Neural progenitor cell (in vitro differentiated cells): ENCODE results near the gene HSD17B14. TPM values are rescaled to one million over a fixed set of nuclear protein-coding genes. Genes with fewer than 3 reads are reported as not detected.

Experiments
- DNase-seq: peaks from one replicate; pipeline ENCODE4 v3.0.0-alpha.2; 2016; ENCODE audit warnings: low spot score
- H2AFZ ChIP-seq: fragments of 200-600 bp; sonication (generic); replicated peaks from 2 replicates; pipeline ENCODE4 v1.6.1; 2016; ENCODE audit warnings: antibody characterized with exemption
- H3F3A ChIP-seq: fragments of 200-600 bp; sonication (generic); 2 replicates; pipeline ENCODE4 v1.6.1; 2016; ENCODE audit warnings: antibody characterized with exemption, low read depth
- H3K27ac ChIP-seq: fragments of 200-600 bp; sonication (generic); 2 replicates; pipeline ENCODE4 v1.5.1; 2016; ENCODE audit warnings: mild to moderate bottlenecking
- H3K27me3 ChIP-seq: fragments of 200-600 bp; sonication (generic); 2 replicates; pipeline ENCODE4 v1.6.1; 2016; ENCODE audit warnings: mild to moderate bottlenecking, moderate library complexity
- H3K36me3 ChIP-seq: fragments of 200-600 bp; sonication (generic); 2 replicates; pipeline ENCODE4 v1.5.1; 2016
- H3K4me1 ChIP-seq: fragments of 200-600 bp; sonication (generic); 2 replicates; pipeline ENCODE4 v1.6.1; 2016; ENCODE audit warnings: mixed run types
- H3K4me2 ChIP-seq: fragments of 200-600 bp; sonication (generic); 2 replicates; pipeline ENCODE4 v1.6.1; 2016
- H3K4me3 ChIP-seq: fragments of 200-600 bp; sonication (generic); 2 replicates; pipeline ENCODE4 v1.5.1; 2016
- H3K79me2 ChIP-seq: fragments of 200-600 bp; sonication (generic); 2 replicates; pipeline ENCODE4 v1.6.1; 2016; ENCODE audit warnings: low read depth
- H3K9ac ChIP-seq: fragments of 200-600 bp; sonication (generic); 2 replicates; pipeline ENCODE4 v1.6.1; 2016
- H3K9me3 ChIP-seq: fragments of 200-600 bp; sonication (generic); 2 replicates; pipeline ENCODE4 v1.5.1; 2016; ENCODE audit warnings: low read depth
- H4K20me1 ChIP-seq: fragments of 200-600 bp; sonication (generic); 2 replicates; pipeline ENCODE4 v1.6.1; 2016; ENCODE audit warnings: low read depth
- H3K27ac Mint-ChIP-seq: 3 replicates; pipeline ENCODE4 v1.8.0; 2021; ENCODE audit warnings: mixed read lengths
- H3K27me3 Mint-ChIP-seq: 2 replicates; pipeline ENCODE4 v1.8.0; 2022; ENCODE audit warnings: low read depth, mild to moderate bottlenecking, inconsistent platforms, moderate library complexity, mixed read lengths; ENCODE audit not compliant: insufficient read depth
- H3K36me3 Mint-ChIP-seq: 3 replicates; pipeline ENCODE4 v1.8.0; 2021; ENCODE audit warnings: mixed read lengths
- H3K4me1 Mint-ChIP-seq: 3 replicates; pipeline ENCODE4 v1.8.0; 2021; ENCODE audit warnings: mixed read lengths
- H3K4me3 Mint-ChIP-seq: 3 replicates; pipeline ENCODE4 v1.8.0; 2021; ENCODE audit warnings: mild to moderate bottlenecking, moderate library complexity, mixed read lengths
- H3K9me3 Mint-ChIP-seq: 3 replicates; pipeline ENCODE4 v1.8.0; 2020; ENCODE audit warnings: mixed read lengths
- EZH2 ChIP-seq: fragments of 200-600 bp; sonication (generic); IDR thresholded peaks from 2 replicates; pipeline ENCODE4 v1.6.1; 2017; ENCODE audit warnings: antibody characterized with exemption, mild to moderate bottlenecking, moderate library complexity
- EZH2phosphoT487 ChIP-seq: fragments of 200-600 bp; sonication (generic); IDR thresholded peaks from 2 replicates; pipeline ENCODE4 v1.6.1; 2017; ENCODE audit warnings: antibody characterized with exemption
- total RNA-seq: library from RNA; depleted of rRNA; stranded (reverse); fragments of >200 nt; gene quantifications from 2 replicates; pipeline ENCODE4 v1.2.3, GENCODE V29; 2015; ENCODE audit warnings: low replicate concordance
- TF ChIP-seq, protein P1 (sequence below): fragments of 200-600 bp; sonication (generic); IDR thresholded peaks from 2 replicates; pipeline ENCODE4 v1.5.1; 2017; ENCODE audit warnings: antibody characterized with exemption, mild to moderate bottlenecking

Gene HSD17B14
- total RNA-seq, 1 donor from 2014 or later = 11.2 TPM

- Histone ChIP-seq H2AFZ (no peak overlapping the region), H4K20me1 (no peaks in the 10 kb centered on the region)
Measured at GRCh38 chr19:48842789-48843162, 6.5 kb upstream of the HSD17B14 start.

DNA sequence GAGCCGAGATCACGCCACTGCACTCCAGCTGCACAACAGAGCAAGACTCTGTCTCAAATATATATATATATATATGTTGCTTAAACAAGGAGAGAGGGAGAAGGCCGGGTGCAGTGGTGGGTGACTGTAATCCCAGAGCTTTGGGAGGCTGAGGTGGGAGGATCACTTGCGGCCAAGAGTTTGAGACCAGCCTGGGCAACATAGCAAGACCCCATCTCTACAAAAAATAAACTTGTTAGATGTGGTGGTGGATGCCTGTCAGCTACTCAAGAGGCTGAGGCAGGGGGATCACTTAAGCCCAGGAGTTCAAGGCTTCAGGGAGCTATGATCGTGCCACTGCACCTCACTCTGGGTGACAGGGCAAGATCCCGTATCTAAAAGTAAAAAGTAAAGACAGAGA lies 5.3 kb upstream of the HSD17B14 start:
- H3K27me3 Mint-ChIP-seq = peaks cover 2% of the 10 kb centered on the region
- DNase-seq = no peak
- H3K9me3 Mint-ChIP-seq = no peaks in the 10 kb centered on the region

More at GRCh38 chr19:48842789-48843162, 6.5 kb upstream of the HSD17B14 start:
- H3K4me3 ChIP-seq = no peak overlapping the region
- peaks cover 12% of the 10 kb centered on the region for H3K4me1 Mint-ChIP-seq
- H3K27me3 Mint-ChIP-seq = peaks cover 2% of the 10 kb centered on the region
- H3K27ac ChIP-seq = no peak overlapping the region
- H3K4me2 ChIP-seq = no peak overlapping the region
- H3K4me1 ChIP-seq = no peaks in the 10 kb centered on the region
- TF ChIP-seq, protein P1, sequence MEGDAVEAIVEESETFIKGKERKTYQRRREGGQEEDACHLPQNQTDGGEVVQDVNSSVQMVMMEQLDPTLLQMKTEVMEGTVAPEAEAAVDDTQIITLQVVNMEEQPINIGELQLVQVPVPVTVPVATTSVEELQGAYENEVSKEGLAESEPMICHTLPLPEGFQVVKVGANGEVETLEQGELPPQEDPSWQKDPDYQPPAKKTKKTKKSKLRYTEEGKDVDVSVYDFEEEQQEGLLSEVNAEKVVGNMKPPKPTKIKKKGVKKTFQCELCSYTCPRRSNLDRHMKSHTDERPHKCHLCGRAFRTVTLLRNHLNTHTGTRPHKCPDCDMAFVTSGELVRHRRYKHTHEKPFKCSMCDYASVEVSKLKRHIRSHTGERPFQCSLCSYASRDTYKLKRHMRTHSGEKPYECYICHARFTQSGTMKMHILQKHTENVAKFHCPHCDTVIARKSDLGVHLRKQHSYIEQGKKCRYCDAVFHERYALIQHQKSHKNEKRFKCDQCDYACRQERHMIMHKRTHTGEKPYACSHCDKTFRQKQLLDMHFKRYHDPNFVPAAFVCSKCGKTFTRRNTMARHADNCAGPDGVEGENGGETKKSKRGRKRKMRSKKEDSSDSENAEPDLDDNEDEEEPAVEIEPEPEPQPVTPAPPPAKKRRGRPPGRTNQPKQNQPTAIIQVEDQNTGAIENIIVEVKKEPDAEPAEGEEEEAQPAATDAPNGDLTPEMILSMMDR = peak; percentile 91
- no peak for TF ChIP-seq EZH2phosphoT487
- TF ChIP-seq EZH2 = no peak
- peaks cover 5% of the 10 kb centered on the region for H3F3A ChIP-seq
- peak overlapping the region; percentile 79 for H3K27ac Mint-ChIP-seq
- no peaks in the 10 kb centered on the region for H3K27me3 ChIP-seq
- H3K9me3 Mint-ChIP-seq = no peaks in the 10 kb centered on the region
- no peak overlapping the region for H3K9ac ChIP-seq
- H3K4me3 Mint-ChIP-seq = no peak overlapping the region
- no peaks in the 10 kb centered on the region for H3K36me3 ChIP-seq
- peak; percentile 82 for DNase-seq
- H3K79me2 ChIP-seq = no peaks in the 10 kb centered on the region
- no peaks in the 10 kb centered on the region for H3K9me3 ChIP-seq
- H3K36me3 Mint-ChIP-seq = peaks cover 10% of the 10 kb centered on the region

GRCh38 chr19:48841047-48841446 lies 4.8 kb upstream of the HSD17B14 start:
- no peak overlapping the region for H3K4me3 ChIP-seq
- no peaks in the 10 kb centered on the region for H4K20me1 ChIP-seq
- H3K9me3 ChIP-seq = no peaks in the 10 kb centered on the region
- peaks cover 23% of the 10 kb centered on the region for H3F3A ChIP-seq
- Mint-ChIP-seq H3K4me1 (peaks cover 23% of the 10 kb centered on the region), H3K27ac (no peak overlapping the region), H3K9me3 (no peaks in the 10 kb centered on the region), H3K4me3 (no peak overlapping the region), H3K27me3 (peaks cover 2% of the 10 kb centered on the region), H3K36me3 (peaks cover 7% of the 10 kb centered on the region)
- H2AFZ ChIP-seq = no peak overlapping the region
- H3K27ac ChIP-seq = no peak overlapping the region
- no peaks in the 10 kb centered on the region for H3K79me2 ChIP-seq
- no peaks in the 10 kb centered on the region for H3K4me1 ChIP-seq
- no peak for DNase-seq
- no peaks in the 10 kb centered on the region for H3K36me3 ChIP-seq
- no peak for TF ChIP-seq EZH2
- TF ChIP-seq EZH2phosphoT487 = no peak
- TF ChIP-seq, protein P1 = no peak
- no peaks in the 10 kb centered on the region for H3K27me3 ChIP-seq
- no peak overlapping the region for H3K9ac ChIP-seq
- no peak overlapping the region for H3K4me2 ChIP-seq

More for the DNA sequence above, 5.3 kb upstream of the HSD17B14 start:
- Mint-ChIP-seq H3K27ac (no peak overlapping the region), H3K36me3 (peaks cover 7% of the 10 kb centered on the region), H3K4me3 (no peak overlapping the region), H3K4me1 (peaks cover 20% of the 10 kb centered on the region)
- Histone ChIP-seq H3K9me3 (no peaks in the 10 kb centered on the region), H2AFZ (no peak overlapping the region), H3K4me1 (no peaks in the 10 kb centered on the region), H3K36me3 (no peaks in the 10 kb centered on the region), H3K4me3 (no peak overlapping the region), H4K20me1 (no peaks in the 10 kb centered on the region), H3K9ac (no peak overlapping the region), H3F3A (peaks cover 17% of the 10 kb centered on the region), H3K79me2 (no peaks in the 10 kb centered on the region), H3K27me3 (no peaks in the 10 kb centered on the region), H3K4me2 (no peak overlapping the region), H3K27ac (no peak overlapping the region)
- no peak for TF ChIP-seq EZH2
- TF ChIP-seq, protein P1 = no peak
- no peak for TF ChIP-seq EZH2phosphoT487
